ENCODE data around the gene NLRP8. TPM values are rescaled to one million over a fixed set of nuclear protein-coding genes. Genes with fewer than 3 reads are reported as not detected.

Gene NLRP8
- total RNA-seq = not detected in 2 replicates

GRCh38 chr19:55947532-55947931, at the start of gene NLRP8:
Gene NLRP8, plus strand, starts transcription at chr19:55947832.

DNA sequence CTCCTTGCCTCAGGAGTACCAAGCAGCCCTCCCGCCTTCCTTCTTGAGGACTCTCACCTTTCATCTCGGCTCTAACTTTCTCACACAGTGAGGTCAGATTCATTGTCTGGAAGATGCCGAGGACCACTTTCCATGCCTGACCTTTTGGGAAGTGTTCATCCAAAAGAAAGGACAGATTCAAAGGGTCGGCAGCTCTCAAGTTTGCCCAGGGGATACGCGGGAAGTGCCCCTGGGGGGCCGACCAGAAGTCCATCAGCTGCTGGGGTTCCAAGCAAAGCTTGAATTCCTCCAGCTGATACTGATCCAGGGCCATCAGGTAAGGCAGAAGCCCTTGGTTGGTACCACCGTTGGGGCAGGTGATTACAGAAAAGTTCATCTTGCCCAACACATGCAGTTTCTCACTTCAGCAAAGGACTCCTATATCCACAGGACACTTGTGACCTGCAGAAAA, 15.7 kb upstream of the NLRP8 start, which contains the start of gene NLRP13:
NLRP13 (minus strand) TSS at position 401 of the 451 bp plus-strand sequence; CDS start at position 376, 25 bp downstream.

GRCh38 chr19:55986487-55986886, 38.9 kb downstream of the NLRP8 start, which contains the start of gene NLRP5:
Gene NLRP5, plus strand, starts transcription at chr19:55986775.

Other genes starting within 250 kb of the NLRP8 start
- gene NLRP9, start 209.4 kb upstream of the NLRP8 start, total RNA-seq = not detected in 2 replicates
- gene RFPL4A, start 188.7 kb upstream of the NLRP8 start, total RNA-seq = not detected in 2 replicates
- gene RFPL4AL1, start 178.7 kb upstream of the NLRP8 start, total RNA-seq = not detected in 2 replicates
- not detected in 2 replicates for gene NLRP11, start 115.8 kb upstream of the NLRP8 start, total RNA-seq
- gene NLRP4, start 111.3 kb upstream of the NLRP8 start, total RNA-seq = not detected in 2 replicates
- gene NLRP13, start 15.5 kb upstream of the NLRP8 start, total RNA-seq = not detected in 2 replicates
- not detected in 2 replicates for gene NLRP5, start 38.9 kb downstream of the NLRP8 start, total RNA-seq
- 42.1 and 57.4 TPM in 2 replicates for gene ZNF787, start 173.5 kb downstream of the NLRP8 start, total RNA-seq
- 7.9 and 12.9 TPM in 2 replicates for gene ZNF444, start 193.5 kb downstream of the NLRP8 start, total RNA-seq
- gene GALP, start 228.2 kb downstream of the NLRP8 start, total RNA-seq = not detected in 2 replicates
- not detected in 2 replicates for gene ZSCAN5B, start 250.0 kb downstream of the NLRP8 start, total RNA-seq